HG03097 (cell line): ENCODE results near the gene SNX13.
"Not testable (repeated sequence)": the region's sequence is repeated elsewhere in the genome, so short reads cannot be mapped to it uniquely, and the experiment has no call there.

Experiments
- ATAC-seq: cut with Tn5 transposase; IDR thresholded peaks from one replicate; pipeline ENCODE4 v1.9.1; 2021; ENCODE audit not compliant: unreplicated experiment, low FRiP score

Gene SNX13

DNA sequence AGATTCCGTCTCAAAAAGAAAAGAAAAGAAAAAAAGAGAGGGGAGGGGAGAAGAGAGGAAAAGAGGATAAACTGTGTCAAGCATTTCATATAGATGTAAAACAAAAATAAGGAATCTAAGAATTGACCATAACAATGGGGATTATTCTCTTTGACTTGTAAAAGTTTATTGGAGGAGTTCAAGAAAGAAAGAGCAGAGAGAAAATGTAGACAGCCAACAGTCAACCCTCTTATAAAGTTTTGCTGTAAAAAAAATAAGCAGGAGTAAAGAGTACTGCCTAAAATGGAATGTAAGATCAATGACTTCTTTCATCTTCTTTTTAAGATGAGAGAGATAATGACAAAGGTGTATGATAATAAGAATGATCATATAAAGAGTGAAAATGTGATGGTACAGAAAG lies 87.9 kb downstream of the SNX13 start:
- no peak for ATAC-seq

DNA sequence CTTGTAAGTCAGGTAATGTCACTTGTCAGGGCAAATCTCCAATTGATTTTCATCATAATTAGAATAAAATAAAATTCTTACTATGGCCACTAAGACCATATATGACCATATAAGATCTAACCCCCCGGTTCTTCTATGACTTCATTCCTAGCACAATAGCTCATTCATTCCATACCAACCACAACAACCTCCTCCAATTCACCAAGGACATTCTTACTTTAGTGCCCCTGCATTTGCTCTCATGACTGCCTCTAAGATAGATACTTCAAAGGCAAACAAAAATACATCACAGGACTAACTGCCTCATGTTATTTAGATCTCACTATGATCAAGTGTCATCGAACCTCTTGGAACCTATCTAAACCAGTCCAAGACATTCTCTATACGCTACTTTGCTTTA lies 90.8 kb downstream of the SNX13 start:
- ATAC-seq: no peak

DNA sequence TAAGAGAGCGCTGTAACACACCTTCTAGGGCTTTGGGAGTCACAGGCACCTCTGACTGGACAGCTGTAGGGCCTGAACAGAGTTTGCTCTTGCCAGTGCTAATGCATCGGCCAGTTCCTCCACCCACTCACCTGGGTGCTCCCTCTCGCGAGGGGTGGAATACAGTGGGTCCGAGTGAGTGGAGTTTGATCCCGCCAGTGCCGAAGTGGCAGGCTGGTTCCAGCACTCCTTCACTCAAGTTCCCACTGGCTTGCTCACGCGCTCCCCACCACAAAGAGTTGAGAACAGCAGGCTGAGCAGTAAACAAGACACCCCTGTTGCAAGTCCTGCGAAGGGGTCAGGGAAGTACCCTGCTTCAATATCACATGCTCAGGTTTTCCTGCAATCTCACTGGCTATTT lies 91.8 kb downstream of the SNX13 start:
- ATAC-seq: no peak

DNA sequence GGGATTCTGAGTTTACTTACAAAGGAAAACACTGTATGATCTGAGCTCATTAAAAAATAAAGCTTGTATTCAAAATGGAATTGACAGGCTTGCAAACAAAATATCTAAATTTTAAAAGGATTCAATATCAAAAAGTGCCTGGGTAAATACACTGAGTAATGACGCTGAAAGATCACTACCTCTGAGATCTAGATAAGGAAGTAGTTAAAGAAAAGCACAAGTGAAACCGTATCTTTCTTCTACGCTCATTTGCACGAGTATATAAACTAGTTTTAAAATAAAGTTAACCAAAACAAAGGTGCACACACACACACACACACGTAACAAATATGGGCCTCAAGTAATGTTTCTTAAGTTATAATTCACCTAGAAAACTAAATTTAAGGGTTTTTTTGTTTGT lies 93.4 kb downstream of the SNX13 start:
- ATAC-seq: no peak

DNA sequence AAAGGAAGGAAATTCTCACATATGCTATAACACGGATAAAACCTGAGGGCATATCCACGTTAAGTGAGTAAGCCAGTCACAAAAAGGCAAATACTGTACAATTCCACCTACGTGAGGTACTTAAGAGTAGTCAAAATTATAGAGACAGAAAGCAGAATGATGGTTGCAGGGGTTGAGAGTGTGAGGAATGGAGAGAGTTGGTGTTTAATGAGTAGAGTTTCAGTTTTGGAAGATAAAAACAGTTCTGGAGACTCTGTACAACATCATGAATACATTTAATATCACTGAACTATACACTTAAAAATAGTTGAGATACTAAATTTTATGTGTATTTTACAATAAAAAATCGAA lies 95.1 kb downstream of the SNX13 start:
- no peak for ATAC-seq

DNA sequence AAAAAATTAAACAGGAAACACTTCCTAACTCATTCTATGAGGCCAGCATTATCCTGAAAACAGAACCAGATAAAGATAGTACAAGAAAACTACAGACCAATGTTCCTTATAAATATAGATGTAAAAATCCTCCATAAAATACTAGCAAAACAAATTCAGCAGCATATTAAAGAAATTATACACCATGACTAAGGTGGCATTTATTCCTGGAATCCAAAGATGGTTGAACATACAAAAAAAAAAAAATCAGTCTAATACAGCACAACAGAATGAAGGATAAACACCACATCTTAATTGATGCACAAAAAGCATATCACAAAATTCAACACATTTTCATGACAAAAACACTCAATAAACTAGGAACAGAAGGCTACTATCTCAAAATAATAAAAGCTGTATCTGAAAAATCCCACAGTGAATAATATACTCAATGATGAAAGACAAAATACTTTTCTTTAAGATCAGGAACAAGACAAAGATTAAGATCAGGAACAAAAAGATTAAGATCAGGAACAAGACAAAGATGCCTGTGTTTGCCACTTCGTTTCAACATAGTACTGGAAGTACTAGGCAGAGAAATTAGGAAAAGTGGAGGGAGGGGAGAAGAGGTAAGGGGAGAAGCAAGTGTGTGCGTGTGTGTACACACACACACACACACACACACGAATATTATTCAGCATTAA lies 95.6 kb downstream of the SNX13 start:
- no peak for ATAC-seq

DNA sequence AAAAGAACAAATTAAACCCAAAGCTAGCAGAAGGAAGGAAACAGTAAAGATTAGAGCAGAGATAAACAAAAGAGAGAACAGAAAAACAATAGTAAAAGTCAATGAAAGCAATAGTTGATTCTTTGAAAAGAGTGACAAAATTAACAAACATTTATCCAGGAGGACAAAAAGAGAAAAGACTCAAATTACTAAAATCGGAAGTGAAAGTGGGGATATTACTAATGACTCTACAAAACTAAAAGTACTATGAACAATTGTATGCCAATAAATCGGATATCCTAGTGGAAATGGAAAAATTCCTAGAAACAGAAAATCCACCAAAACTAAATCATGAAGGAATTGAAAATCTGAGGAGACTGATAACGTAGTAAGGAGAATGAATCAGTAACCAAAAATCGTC lies 96.3 kb downstream of the SNX13 start:
- no peak for ATAC-seq

DNA sequence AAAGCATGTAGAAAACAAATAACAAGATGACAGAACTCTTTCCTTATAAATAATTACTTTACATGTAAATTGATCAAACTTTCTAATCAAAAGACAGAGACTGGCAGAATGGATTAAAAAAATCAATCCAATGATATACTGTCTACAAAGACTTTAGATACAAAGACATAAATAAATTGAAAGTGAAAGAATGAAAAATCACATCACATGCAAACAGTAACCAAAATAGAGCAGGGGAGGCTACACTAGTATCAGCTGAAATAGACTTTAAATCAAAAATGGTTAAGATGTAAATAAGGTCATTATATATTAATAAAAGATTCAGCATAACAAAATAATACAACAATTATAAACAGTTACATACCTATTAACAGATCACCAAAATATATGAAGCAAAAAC lies 97.3 kb downstream of the SNX13 start:
- ATAC-seq: no peak

DNA sequence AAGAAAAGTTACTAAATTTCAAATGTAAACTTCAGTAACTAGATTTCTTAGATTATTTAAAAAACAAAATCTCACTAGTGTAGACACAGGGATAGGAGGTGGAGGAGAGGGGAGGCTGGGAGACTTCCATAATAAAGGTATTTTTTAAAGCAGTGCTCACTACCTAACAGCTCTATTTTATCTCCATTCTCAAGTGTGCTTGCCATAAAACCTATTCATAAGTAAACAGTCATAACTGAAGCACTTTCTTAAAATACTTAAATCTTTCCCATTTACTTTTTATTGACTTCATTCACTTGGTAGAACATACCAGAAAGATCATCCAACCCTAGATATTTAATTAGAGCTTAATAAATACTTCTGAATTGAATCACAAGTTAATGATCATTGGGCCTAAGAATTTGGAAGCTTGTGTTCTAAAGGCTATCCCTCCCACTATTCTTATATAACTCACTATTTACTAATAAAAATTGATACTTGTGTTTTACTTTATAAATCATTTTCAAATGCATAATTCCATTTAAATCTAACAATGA lies 107.4 kb downstream of the SNX13 start:
- ATAC-seq: no peak

DNA sequence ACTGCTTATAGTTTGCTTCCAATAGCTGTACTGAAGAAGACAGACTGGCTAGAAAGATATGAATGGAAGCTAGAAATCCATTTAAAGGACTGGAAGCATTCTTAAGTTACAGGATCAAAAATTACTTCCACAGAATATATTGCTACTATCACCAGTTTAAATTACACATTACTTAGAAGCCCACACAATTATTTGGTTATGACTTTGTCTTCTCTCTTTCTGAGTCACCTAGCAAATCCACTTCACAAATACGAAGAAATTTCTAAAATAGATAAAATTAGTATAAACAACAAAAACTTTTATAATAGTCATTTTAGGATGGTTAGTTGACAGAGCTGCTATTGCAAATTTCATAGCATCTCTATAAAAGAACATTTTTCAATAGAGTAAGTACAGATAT lies 108.1 kb downstream of the SNX13 start:
- no peak for ATAC-seq

DNA sequence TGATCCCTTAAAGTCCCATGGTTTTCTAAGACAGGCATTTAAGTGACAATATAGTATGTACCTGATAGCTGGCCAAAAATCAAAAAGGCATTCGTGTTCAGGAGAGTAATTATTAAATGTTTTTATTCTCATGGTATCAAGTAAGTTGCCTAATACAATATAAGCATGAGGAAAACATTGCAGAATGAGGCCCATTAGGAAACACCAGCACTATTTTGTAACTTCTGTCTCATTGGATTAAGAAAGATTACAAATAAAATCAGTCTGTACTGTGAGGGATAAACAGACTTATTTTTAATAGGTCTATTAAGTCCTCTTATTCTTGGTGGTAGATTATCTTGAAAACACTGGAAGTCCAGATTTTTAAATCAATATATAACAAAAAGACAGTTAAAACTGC lies 110.1 kb downstream of the SNX13 start:
- no peak for ATAC-seq

DNA sequence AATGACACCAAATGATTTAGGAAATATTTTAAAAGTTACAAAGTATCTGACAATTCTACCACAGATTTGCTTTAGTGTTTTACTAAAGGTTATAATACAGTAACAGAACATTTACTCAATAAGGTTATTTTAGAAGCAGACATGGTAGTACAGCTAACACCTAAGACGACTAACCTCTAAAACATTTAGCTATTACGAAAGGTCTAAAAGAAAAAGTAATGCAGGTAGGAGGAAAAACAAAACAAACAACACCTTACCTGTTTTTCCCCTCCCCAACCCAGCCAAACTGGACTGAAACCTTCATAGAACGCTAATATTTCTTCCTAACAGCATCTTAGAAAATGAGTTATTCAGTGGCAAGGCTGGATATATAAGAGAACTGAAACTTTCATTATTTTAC lies 111.3 kb downstream of the SNX13 start:
- ATAC-seq: no peak

DNA sequence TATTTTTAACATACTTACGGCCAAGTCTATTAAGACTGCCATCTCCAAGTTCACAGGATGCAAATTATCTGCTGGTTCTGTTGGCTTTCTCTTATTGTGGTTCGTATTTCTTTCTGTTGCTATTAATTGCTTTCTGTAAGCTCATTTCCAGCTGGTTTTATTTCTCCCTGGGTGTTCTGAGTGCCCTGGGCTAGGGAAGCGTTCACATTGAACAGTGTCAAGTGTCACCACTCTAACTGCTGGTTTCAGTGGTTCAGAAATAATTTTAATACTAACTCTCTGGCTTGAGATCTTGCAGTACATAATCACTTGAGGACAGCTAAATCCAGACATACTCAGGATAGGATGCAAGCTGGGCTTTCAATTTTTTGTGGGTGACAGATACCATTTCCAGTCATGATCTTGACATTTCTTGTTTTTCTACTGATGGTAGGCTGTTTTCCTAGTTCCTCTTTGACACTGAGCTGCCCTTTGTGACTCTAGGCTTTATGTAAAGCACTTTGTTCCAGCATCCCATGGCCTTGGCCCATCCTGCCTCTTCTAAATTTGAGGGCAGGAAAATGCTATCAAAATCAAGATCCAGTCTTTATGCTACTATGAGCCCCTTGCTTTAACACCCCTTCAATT lies 117.6 kb downstream of the SNX13 start:
- ATAC-seq: no peak

DNA sequence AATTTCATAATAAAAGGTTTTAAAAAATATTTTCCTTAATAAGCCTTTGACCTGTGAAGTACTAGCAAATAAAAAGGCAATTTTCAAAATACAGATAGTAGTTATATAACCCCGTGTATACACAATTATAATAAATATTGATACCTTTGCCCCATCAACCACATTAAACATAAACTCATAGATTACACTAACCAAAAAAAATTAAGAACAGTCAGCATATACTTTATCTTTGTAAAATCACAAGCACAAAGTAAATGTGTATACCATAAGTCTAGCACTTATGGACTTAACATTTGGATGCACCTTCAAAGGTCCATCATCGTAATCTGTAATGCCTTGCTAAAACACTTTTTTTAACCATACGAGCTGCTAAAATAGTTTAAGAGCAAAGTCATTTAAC lies 123.4 kb downstream of the SNX13 start:
- ATAC-seq: no peak

DNA sequence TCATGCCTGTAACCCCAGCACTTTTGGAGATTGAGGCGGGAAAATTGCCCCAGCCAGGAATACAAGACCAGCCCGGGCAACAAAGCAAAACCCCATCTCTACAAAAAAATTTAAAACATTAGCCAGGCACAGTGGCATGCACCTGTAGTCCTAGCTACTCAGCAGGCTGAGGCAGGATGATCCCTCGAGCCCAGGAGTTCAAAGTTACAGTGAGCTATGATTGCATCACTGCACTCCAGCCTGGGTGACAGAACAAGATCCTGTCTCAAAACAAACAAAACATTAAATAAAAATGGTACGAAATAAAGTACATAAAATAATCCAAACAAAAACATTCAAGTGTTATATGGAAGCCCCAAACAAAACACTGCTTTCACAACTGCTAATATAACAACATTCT lies 125.0 kb downstream of the SNX13 start:
- no peak for ATAC-seq

DNA sequence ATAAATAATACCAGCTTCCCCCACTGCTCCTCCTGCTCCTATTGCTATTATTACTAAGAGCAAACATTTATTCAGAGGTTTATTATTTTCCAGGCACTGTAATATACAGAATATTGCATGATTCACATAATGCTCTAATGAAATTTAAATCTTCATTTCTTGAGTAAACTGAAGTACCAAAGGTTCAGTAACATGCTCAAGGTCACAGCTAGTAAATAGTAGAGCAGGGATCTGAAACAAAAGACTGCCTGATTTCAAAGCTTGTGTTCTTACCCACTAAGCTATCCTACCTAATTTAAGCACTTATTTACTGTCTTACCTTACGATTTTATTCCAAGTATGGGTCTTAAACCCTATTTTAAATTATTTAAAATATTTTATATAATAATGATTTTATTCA lies 126.2 kb downstream of the SNX13 start:
- ATAC-seq: no peak

DNA sequence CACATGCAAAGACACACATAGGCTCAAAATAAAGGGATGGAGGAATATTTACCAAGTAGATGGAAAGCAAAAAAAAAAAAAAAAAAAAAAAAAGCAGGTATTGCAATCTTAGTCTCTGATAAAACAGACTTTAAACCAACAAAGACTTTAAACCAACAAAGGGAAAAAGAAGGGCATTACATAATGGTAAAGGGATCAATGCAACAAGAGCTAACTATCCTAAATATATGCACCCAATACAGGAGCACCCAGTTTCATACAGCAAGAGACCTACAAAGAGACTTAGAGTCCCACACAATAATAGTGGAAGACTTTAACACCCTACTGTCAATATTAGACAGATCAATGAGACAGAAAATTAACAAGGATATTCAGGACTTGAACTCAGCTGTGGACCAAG lies 131.1 kb downstream of the SNX13 start:
- ATAC-seq: not testable (repeated sequence)

DNA sequence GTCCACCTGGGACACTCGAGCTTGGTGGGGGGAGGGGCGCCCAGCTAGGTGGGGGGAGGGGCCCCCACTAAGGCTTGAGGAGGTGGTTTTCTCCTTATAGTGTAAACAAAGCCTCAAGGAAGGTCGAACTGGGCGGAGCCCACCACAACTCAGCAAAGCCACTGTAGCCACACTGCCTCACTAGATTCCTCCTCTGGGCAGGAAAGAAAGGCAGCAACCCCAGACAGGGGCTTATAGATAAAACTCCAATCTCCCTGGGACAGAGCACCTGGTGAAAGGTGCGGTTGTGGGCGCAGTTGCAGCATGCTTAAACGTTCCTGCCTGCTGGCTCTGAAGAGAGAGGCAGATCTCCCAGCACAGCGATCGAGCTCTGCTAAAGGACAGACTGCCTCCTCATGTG lies 133.1 kb downstream of the SNX13 start:
- ATAC-seq: no peak

DNA sequence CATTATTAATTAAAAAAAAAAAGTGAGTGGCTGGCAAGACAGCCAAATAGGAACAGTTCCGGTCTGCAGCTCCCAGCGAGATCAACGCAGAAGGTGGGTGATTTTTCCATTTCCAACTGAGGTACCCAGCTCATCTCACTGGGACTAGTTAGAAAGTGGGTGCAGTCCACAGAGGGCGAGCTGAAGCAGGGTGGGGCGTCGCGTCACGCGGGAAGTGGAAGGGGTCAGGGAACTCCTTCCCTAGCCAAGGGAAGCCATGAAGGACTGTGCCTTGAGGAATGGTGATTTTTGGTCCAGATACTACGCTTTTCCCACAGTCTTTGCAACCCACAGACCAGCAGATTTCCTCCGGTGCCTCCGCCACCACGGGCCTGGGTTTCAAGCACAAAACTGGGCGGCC lies 133.7 kb downstream of the SNX13 start:
- no peak for ATAC-seq

DNA sequence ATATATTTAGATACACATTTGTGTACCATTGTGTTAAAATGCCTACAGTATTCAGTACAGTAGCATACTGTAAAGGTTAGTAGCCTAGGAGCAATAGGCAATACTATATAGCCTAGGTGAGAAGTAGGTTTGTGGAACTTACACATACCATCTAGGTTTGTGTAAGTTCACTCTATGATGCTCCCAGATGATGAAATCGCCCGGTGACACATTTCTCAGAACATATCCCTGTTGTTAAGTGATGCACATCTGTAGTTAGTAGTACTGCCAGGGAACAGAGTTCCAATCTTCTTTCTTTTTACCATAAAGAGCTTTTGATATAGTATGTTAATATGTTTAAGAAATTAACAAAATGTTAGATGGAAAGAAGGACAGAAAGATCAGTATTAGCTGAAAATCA lies 138.2 kb downstream of the SNX13 start:
- no peak for ATAC-seq

DNA sequence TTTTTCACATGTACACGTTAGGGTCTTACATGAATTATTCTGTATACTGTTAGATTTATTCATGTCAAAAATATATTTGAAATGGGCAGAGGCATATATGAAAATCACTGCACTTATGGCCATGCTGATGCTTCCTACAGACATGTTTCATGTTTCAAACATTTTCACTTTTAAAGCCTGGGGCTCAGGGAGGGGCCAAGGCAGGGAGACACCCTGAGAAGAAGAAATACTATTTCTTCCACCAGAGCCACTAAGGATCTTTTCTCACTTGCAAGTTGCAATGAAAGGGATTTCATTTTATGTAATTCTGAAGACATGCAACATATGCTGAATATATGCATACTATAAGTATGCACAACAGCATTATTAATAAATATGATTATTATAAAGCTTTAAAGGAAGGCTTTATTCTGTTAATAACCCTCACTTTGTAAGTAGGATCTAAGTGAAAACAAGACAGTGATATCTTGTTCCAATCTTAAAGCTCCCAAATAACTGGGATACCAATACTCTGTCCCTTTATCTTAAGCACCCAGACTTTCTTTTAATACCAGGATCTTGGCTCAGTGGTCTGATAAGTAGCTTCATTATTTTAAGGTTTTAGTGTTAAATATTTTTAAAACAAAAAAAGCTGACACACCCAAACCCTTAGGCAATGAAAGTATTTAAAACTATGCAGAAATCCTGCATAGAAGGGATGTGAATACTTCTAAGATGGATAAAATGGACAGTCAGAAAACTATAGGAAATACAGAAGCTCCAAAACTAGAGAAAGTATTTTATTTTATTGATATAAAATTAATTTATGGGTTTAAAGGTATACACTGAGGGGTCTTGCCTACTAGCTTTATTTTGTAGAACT lies 148.0 kb downstream of the SNX13 start:
- ATAC-seq: no peak

DNA sequence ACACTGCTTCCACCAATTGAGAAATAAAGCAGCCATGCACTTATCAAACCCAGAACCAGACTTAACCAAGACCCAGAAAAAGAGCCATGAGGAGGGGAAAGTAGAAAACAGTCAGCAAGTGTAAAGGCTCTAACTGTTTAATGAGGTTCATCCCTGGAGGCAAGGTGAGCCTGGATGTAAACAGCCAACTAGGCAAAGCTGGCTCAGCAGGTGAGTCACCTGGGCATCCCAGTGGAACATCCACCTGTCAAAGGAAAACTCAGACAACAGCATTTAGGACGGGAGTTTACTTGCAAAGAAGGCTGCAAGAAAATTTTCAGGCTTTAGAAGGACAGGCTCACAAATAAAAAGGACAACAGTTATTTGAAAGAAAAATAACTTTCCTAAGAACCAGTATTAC lies 153.0 kb downstream of the SNX13 start:
- no peak for ATAC-seq
